Tibial artery (tissue), 4 donors: ENCODE data around the gene MYO7B.

ENCODE experiments used
- DNase-seq, 2 donors: peaks; one replicate each; pipeline ENCODE4 v3.0.0-alpha.2; 2019
- H3K27ac ChIP-seq, 2 donors: fragments of 200-600 bp; sonication (generic) in 1 of 2; 1 replicate in 1 of 2; 2 replicates in 1 of 2; pipeline ENCODE4 v1.5.1; 2018 to 2019; ENCODE audit warnings: mild to moderate bottlenecking in 1 of 2
- H3K27me3 ChIP-seq, 2 donors: fragments of 200-600 bp; sonication (generic) in 1 of 2; one replicate each; pipeline versions ENCODE4 v1.5.1 to v1.6.0; 2016 to 2019
- H3K36me3 ChIP-seq, 3 donors: fragments of 200-600 bp; sonication (generic) in 2 of 3; one replicate each; pipeline ENCODE4 v1.5.1; 2016 to 2019; ENCODE audit warnings: mild to moderate bottlenecking in 2 of 3
- H3K4me1 ChIP-seq, 4 donors: fragments of 200-600 bp; sonication (generic) in 2 of 4; 1 replicate in 3 of 4; 2 replicates in 1 of 4; pipeline ENCODE4 v1.5.1; 2016 to 2019
- H3K4me3 ChIP-seq, 2 donors: fragments of 200-600 bp; sonication (generic) in 1 of 2; 1 replicate in 1 of 2; 2 replicates in 1 of 2; pipeline ENCODE4 v1.5.1; 2018 to 2019; ENCODE audit warnings: mild to moderate bottlenecking in 2 of 2
- H3K9me3 ChIP-seq, 3 donors: fragments of 200-600 bp; sonication (generic) in 1 of 3; one replicate each; pipeline ENCODE4 v1.5.1; 2016 to 2019
- CTCF ChIP-seq, 2 experiments: fragments of 200-600 bp in 1 of 2; fragments of 450-650 bp in 1 of 2; IDR thresholded peaks; one replicate each; pipeline ENCODE4 v1.5.1; 2017 to 2019; ENCODE audit warnings: antibody characterized with exemption in 2 of 2, mild to moderate bottlenecking in 1 of 2, moderate library complexity in 1 of 2
- intact Hi-C: fragments of 100-400 bp; cut with DNase I; formaldehyde crosslinking; loops from one replicate; pipeline ENCODE4 v1.15.0; 2023; ENCODE audit warnings: low total_unique reads

MYO7B gene

GRCh38 chr2:127628767-127629614 lies 93.5 kb downstream of the MYO7B start:
- TF ChIP-seq CTCF (IDR thresholded peaks at IDR 0.05): no peak
- DNase-seq: peak in 1 of 2 donors; percentile 54
- Histone ChIP-seq H3K27ac (no peak overlapping the region), H3K9me3 (no peaks in the 10 kb centered on the region), H3K36me3 (no peaks in the 10 kb centered on the region), H3K4me3 (no peak overlapping the region), H3K4me1 (peaks cover 0 to 26% (median 12%) of the 10 kb centered on the region in 4 donors), H3K27me3 (peaks cover 0 to 30% of the 10 kb centered on the region in 2 donors)
- intact Hi-C loops: no loop called here

DNA sequence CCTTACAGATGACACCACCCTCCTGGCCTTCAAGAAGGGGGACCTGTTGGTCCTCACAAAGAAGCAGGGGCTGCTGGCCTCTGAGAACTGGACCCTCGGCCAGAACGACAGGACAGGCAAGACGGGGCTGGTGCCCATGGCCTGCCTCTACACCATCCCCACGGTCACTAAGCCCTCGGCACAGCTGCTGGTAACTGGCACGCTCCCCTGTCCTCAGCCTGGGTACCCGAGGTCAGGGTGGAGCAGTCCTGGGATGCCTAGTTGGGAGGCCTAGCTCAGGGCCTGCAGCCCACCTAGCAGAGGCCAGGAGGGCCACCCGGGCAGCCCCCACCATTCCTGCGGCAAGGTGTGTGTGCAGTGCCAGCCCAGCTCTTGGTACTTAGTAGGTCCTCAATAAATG lies 94.2 kb downstream of the MYO7B start:
- intact Hi-C loops: loop anchor here (10.0 kb wide), 1 partner anchor 45 kb away; no protein-coding TSS in a partner anchor
- H3K36me3 ChIP-seq: no peaks in the 10 kb centered on the region
- no peak for DNase-seq

DNA sequence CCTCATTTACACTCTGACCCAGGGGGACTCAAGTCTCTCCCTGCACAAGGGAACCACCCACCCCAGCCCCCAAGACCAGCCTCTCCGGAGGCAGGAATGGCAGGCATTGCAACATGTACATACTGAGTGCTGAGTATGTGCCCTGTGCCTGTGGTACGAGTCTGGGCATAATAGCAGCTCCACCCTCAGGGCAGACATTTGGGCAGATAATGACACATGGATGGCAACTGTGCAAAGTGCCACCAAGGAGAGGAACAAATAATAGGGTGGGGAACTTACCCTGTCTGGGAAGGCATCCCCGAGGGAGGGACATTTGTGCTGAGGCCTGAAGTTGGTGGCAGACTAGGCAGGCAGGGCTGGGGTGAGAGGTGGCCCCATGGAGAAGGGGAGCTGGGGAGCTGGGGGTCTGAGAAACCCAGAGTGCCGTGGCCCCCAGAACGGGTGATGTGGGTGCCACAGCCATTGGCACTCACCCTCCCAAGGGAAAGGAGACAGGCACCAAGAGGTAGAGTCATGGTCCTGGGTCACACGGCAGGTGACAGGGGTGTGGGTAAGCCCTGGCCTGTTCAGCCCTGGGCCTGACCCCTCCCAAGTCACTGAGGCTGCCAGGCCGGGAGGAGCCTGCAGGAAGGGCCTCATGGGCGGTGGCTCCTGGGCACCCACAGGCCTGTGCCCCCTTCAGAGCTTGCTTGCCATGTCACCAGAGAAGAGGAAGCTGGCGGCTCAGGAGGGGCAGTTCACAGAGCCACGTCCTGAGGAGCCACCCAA lies 94.8 kb downstream of the MYO7B start:
- no peak overlapping the region for H3K27ac ChIP-seq
- no peak for DNase-seq
- intact Hi-C loops: loop anchor here (10.0 kb wide), 1 partner anchor 45 kb away; no protein-coding TSS in a partner anchor

More for the DNA sequence above, 94.2 kb downstream of the MYO7B start:
- Histone ChIP-seq H3K9me3 (no peaks in the 10 kb centered on the region), H3K27me3 (peaks cover 0 to 23% of the 10 kb centered on the region in 2 donors), H3K4me3 (no peak overlapping the region), H3K4me1 (peaks cover 0 to 33% (median 18%) of the 10 kb centered on the region in 4 donors), H3K27ac (no peak overlapping the region)
- no peak for TF ChIP-seq CTCF (IDR thresholded peaks at IDR 0.05)

GRCh38 chr2:127630864-127631540 lies 95.5 kb downstream of the MYO7B start:
- intact Hi-C loops: loop anchor here (10.0 kb wide), 1 partner anchor 46 kb away; no protein-coding TSS in a partner anchor
- Histone ChIP-seq H3K27ac (no peak overlapping the region), H3K36me3 (no peaks in the 10 kb centered on the region), H3K9me3 (no peaks in the 10 kb centered on the region), H3K27me3 (peaks cover 0 to 10% of the 10 kb centered on the region in 2 donors), H3K4me3 (no peak overlapping the region), H3K4me1 (peaks cover 0 to 35% (median 22%) of the 10 kb centered on the region in 4 donors)
- no peak for TF ChIP-seq CTCF (IDR thresholded peaks at IDR 0.05)
- no peak for DNase-seq

More for the DNA sequence above, 94.8 kb downstream of the MYO7B start:
- Histone ChIP-seq H3K4me1 (peaks cover 0 to 35% (median 19%) of the 10 kb centered on the region in 4 donors), H3K36me3 (no peaks in the 10 kb centered on the region), H3K9me3 (no peaks in the 10 kb centered on the region), H3K4me3 (no peak overlapping the region), H3K27me3 (peaks cover 0 to 17% of the 10 kb centered on the region in 2 donors)
- TF ChIP-seq CTCF (IDR thresholded peaks at IDR 0.05): no peak

GRCh38 chr2:127631541-127631996 lies 96.1 kb downstream of the MYO7B start:
- intact Hi-C loops: loop anchor here (10.0 kb wide), 1 partner anchor 47 kb away; no protein-coding TSS in a partner anchor
- Histone ChIP-seq H3K4me3 (no peak overlapping the region), H3K36me3 (no peaks in the 10 kb centered on the region), H3K27me3 (peaks cover 0 to 5% of the 10 kb centered on the region in 2 donors), H3K4me1 (peaks cover 0 to 36% (median 25%) of the 10 kb centered on the region in 4 donors), H3K9me3 (no peaks in the 10 kb centered on the region), H3K27ac (no peak overlapping the region)
- DNase-seq: no peak
- no peak for TF ChIP-seq CTCF (IDR thresholded peaks at IDR 0.05)
